HEK293T (cell line): Measurements from ENCODE around the gene KMT2C.

Experiments
- CTCF ChIA-PET: fragments of 350-600 bp; formaldehyde crosslinking; extraction: SDS; loops from one replicate; lab custom pipeline; 2021; ENCODE audit warnings: antibody characterized with exemption, inconsistent platforms; lab: Yijun Ruan, JAX
- POLR2A ChIA-PET: fragments of 350-600 bp; formaldehyde crosslinking; extraction: SDS; loops from one replicate; lab custom pipeline; 2020; ENCODE audit warnings: antibody characterized with exemption, inconsistent platforms; lab: Yijun Ruan, JAX
- DNase-seq: peaks from one replicate; pipeline ENCODE4 v3.0.0; 2012; ENCODE audit warnings: mixed read lengths; ENCODE audit errors: extremely low spot score
- ARNT ChIP-seq: fragments of 450-650 bp; IDR thresholded peaks from 2 replicates; pipeline ENCODE4 v1.6.1; 2017; ENCODE audit warnings: mild to moderate bottlenecking
- BHLHE40 ChIP-seq: fragments of 450-650 bp; IDR thresholded peaks from 2 replicates; pipeline ENCODE4 v1.6.1; 2016; ENCODE audit warnings: mild to moderate bottlenecking, moderate library complexity, borderline replicate concordance
- CTBP1 ChIP-seq: fragments of 450-650 bp; IDR thresholded peaks from 2 replicates; pipeline ENCODE4 v1.6.1; 2016; ENCODE audit warnings: borderline replicate concordance
- ELF4 ChIP-seq: fragments of 450-650 bp; IDR thresholded peaks from 2 replicates; pipeline ENCODE4 v1.6.1; 2017; ENCODE audit warnings: antibody characterized with exemption
- FOXA1 ChIP-seq: fragments of 450-650 bp; IDR thresholded peaks from 2 replicates; pipeline ENCODE4 v1.6.1; 2016; ENCODE audit warnings: mild to moderate bottlenecking
- FOXK2 ChIP-seq: fragments of 450-650 bp; IDR thresholded peaks from 2 replicates; pipeline ENCODE4 v1.6.1; 2016; ENCODE audit warnings: mild to moderate bottlenecking
- FOXM1 ChIP-seq: fragments of 450-650 bp; IDR thresholded peaks from 2 replicates; pipeline ENCODE4 v1.6.1; 2017; ENCODE audit warnings: mild to moderate bottlenecking, borderline replicate concordance
- HDGF ChIP-seq: fragments of 450-650 bp; IDR thresholded peaks from 2 replicates; pipeline ENCODE4 v1.6.1; 2017; ENCODE audit warnings: antibody characterized with exemption, borderline replicate concordance
- L3MBTL2 ChIP-seq: fragments of 450-650 bp; conservative IDR thresholded peaks from 2 replicates; pipeline ENCODE4 v1.6.1; 2016; ENCODE audit warnings: mild to moderate bottlenecking
- LEF1 ChIP-seq: fragments of 450-650 bp; IDR thresholded peaks from 2 replicates; pipeline ENCODE4 v1.6.1; 2017; ENCODE audit warnings: mild to moderate bottlenecking, borderline replicate concordance
- NFRKB ChIP-seq: fragments of 450-650 bp; IDR thresholded peaks from 2 replicates; pipeline ENCODE4 v1.6.1; 2016; ENCODE audit warnings: mild to moderate bottlenecking, moderate library complexity
- SP1 ChIP-seq: fragments of 450-650 bp; IDR thresholded peaks from 2 replicates; pipeline ENCODE4 v1.6.1; 2017
- SUZ12 ChIP-seq: fragments of 450-650 bp; IDR thresholded peaks from 2 replicates; pipeline ENCODE4 v1.6.1; 2016; ENCODE audit warnings: mild to moderate bottlenecking
- TARDBP ChIP-seq: fragments of 450-650 bp; IDR thresholded peaks from 2 replicates; pipeline ENCODE4 v1.6.1; 2016
- ZNF384 ChIP-seq: fragments of 450-650 bp; IDR thresholded peaks from 2 replicates; pipeline ENCODE4 v1.6.1; 2016
- TF ChIP-seq, protein P1 (sequence below): fragments of 450-650 bp; IDR thresholded peaks from 2 replicates; pipeline ENCODE4 v1.6.1; 2016

KMT2C gene

GRCh38 chr7:152329469-152329868 lies 106.3 kb downstream of the KMT2C start:
- ChIA-PET CTCF (interaction anchor here (0.6 to 1.5 kb wide), 2 partner anchors 12 to 341 kb away, joined by 5 read pairs; no protein-coding TSS in a partner anchor), POLR2A (no interaction called here)
- DNase-seq: no peak
- TF ChIP-seq, protein P1, sequence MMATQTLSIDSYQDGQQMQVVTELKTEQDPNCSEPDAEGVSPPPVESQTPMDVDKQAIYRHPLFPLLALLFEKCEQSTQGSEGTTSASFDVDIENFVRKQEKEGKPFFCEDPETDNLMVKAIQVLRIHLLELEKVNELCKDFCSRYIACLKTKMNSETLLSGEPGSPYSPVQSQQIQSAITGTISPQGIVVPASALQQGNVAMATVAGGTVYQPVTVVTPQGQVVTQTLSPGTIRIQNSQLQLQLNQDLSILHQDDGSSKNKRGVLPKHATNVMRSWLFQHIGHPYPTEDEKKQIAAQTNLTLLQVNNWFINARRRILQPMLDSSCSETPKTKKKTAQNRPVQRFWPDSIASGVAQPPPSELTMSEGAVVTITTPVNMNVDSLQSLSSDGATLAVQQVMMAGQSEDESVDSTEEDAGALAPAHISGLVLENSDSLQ: no peak
- no peak for TF ChIP-seq NFRKB
- no peak for TF ChIP-seq ZNF384

GRCh38 chr7:152328234-152328633 lies 107.6 kb downstream of the KMT2C start:
- POLR2A ChIA-PET: no interaction called here
- TF ChIP-seq FOXK2 (no peak), SUZ12 (no peak), SP1 (no peak), HDGF (no peak), L3MBTL2 (no peak), FOXA1 (no peak), BHLHE40 (no peak), TARDBP (no peak), ZNF384 (no peak), CTBP1 (no peak), ELF4 (no peak), FOXM1 (no peak), LEF1 (no peak), ARNT (no peak), NFRKB (no peak)
- TF ChIP-seq, protein P1: no peak
- CTCF ChIA-PET: interaction anchor here (0.6 to 1.5 kb wide), 3 partner anchors 8 to 407 kb away, joined by 5 to 9 read pairs (median 6); no protein-coding TSS in a partner anchor
- no peak for DNase-seq

- no peak for TF ChIP-seq FOXM1
- no peak for TF ChIP-seq TARDBP
- TF ChIP-seq, protein P1: peak; percentile 82
- TF ChIP-seq SP1: no peak
- TF ChIP-seq ZNF384: no peak
- no peak for TF ChIP-seq CTBP1
- TF ChIP-seq LEF1: no peak
- TF ChIP-seq FOXA1: no peak
- ChIA-PET POLR2A (no interaction called here), CTCF (interaction anchor here (0.6 to 1.3 kb wide), 2 partner anchors 15 to 19 kb away, joined by 4 read pairs; no protein-coding TSS in a partner anchor)
- DNase-seq: no peak
Observed at GRCh38 chr7:152315845-152316244, 120.0 kb downstream of the KMT2C start.

DNA sequence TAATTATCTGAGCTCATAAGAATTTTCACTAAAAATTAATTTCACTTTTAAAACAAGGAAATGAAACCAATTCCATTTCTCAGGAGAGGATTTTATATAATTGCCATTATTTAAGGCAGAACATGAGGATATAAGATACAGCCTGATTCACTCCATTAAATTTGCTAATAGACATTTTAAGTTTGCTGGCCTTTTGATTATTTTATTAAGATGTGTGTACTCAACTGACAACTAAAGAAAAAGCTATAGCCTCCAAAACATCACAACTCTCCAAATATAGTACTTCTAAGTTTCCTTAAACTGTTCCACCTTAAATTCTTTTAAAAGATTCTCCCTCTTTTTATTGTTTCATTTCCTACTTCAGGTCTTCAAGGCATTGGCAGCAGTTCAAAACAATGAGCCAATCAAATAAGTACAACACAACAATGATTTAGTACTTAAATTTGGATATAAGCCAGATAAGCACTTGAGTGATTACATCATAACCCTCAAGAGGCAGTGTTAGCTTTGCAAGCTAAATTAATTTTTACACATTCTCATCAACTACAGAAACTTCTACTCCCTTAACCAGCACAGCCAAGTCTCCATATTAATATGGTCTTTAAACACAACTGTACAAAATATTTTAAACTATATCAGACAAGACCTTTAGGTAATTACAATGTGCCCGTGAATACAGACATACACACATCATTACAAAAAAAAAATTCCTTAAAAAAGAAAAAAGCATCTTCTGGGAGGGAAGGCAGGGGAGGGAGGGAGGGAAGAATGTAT lies 121.8 kb downstream of the KMT2C start:
- DNase-seq: peak; percentile 65
- POLR2A ChIA-PET: no interaction called here
- CTCF ChIA-PET: interaction anchor here (0.6 to 1.4 kb wide), 2 partner anchors 10 to 24 kb away, joined by 3 read pairs; no protein-coding TSS in a partner anchor

DNA sequence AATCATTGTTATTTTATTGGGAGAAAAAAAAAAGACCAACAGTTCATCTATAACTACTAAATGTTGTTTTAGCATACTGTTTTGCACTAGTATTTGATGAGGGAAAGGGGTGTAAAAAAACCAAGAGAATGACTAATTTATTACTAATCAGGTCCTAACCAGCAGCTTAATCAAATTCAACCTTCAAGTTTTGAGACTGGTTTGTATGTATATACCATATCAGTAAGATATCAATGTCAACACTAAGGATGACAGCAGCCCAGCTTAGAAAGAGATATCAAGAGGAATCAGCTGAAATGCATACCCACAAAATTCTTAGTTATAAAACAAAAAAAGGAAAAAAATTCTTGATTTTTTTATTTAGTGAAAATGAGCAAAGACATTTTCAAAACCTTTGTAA lies 122.6 kb downstream of the KMT2C start:
- ChIA-PET POLR2A (no interaction called here), CTCF (interaction anchor here (0.6 to 1.4 kb wide), 2 partner anchors 9 to 24 kb away, joined by 3 read pairs; no protein-coding TSS in a partner anchor)
- TF ChIP-seq, protein P1: peak; percentile 31; the same call in 1 of the 2 replicates
- TF ChIP-seq NFRKB (no peak), ARNT (no peak), ZNF384 (no peak), SP1 (no peak), L3MBTL2 (no peak)
- DNase-seq: no peak

More for the DNA sequence above, 121.8 kb downstream of the KMT2C start:
- TF ChIP-seq TARDBP (no peak), BHLHE40 (no peak), ARNT (no peak), HDGF (no peak), FOXA1 (no peak), L3MBTL2 (no peak), SP1 (no peak), FOXM1 (peak; percentile 57; the same call in 1 of the 2 replicates), CTBP1 (no peak; the same call in 1 of the 2 replicates), ELF4 (no peak)
- TF ChIP-seq, protein P1: peak; percentile 96
